NCI-H128 (cell line): Measurements from ENCODE around the gene ANG.
"Not testable (repeated sequence)": the region's sequence is repeated elsewhere in the genome, so short reads cannot be mapped to it uniquely, and the experiment has no call there.

Source experiments
- DNase-seq: peaks from one replicate; lab custom pipeline; 2025; ENCODE audit not compliant: unreplicated experiment; lab: John Stamatoyannopoulos, UW

The ANG gene

GRCh38 chr14:20688167-20688839 lies at the start of gene ANG:
Gene ANG, plus strand, starts transcription at chr14:20688764. Its CDS starts 4,801 bp downstream, at chr14:20693565.
- no peak for DNase-seq

DNA sequence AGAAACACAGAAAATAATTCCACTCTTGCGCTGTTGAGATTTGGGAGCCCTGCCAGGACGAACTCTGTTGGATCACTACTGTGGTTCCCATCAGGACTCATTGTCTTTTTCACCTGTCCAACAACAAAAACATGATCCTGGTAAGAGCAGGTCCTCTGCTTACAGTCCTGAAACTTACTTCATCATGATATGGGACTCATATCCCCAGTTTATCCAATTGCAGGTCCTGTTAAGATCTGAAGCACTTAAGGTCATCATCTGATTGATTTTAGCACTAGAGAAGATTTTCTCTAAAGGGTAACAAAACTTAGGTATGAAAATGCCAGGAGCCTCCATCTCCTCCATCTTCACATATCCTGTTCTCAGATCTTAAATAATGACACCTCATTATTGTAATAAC lies 47.0 kb upstream of the ANG start, which contains the start of gene OR6S1:
Gene OR6S1, minus strand, starts transcription at position 101 of the 400 bp plus-strand sequence. Its CDS starts 0 bp downstream, at position 101.
- DNase-seq: no peak

DNA sequence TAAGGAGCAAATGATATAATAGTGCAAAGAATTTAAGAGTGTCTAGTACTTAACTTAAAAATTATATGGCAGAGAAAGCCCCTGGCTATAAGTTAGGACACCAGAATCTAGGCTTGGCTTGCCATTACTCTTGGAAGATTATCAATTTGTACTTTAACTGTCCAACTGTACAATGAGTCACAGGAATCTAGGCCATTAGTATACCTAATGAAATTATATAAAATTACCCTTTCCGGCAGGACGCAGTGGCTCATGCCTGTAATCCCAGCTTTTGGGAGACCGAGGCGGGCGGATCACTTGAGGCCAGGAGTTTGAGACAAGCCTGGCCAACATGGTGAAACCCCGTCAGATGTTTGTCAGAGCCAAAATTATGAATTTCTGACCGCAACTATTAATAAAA lies 46.4 kb upstream of the ANG start:
- DNase-seq: no peak

- DNase-seq: not testable (repeated sequence)
These were observed 45.8 kb upstream of the ANG start for GRCh38 chr14:20642755-20643154.

DNA sequence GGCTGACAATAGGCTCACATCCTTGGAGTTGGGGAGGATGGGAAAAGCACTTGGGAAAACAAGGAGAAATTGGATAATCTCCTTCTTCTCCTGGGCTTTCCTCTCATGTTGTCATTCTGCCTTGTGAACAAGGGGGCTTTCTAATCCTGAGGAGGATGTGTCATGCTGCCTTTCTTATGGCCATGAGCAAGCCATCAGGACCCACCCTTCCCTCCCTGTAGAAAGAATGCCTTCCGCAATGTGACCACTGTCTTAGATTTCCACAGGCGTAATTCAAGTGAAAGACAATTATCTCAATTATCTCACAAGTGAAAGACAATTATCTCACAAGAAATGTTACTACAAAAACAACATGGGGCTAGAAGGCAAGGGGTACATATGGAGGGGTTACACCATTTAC lies 44.0 kb upstream of the ANG start:
- no peak for DNase-seq

- no peak for DNase-seq
These were observed 43.1 kb upstream of the ANG start for GRCh38 chr14:20645481-20645880.

DNA sequence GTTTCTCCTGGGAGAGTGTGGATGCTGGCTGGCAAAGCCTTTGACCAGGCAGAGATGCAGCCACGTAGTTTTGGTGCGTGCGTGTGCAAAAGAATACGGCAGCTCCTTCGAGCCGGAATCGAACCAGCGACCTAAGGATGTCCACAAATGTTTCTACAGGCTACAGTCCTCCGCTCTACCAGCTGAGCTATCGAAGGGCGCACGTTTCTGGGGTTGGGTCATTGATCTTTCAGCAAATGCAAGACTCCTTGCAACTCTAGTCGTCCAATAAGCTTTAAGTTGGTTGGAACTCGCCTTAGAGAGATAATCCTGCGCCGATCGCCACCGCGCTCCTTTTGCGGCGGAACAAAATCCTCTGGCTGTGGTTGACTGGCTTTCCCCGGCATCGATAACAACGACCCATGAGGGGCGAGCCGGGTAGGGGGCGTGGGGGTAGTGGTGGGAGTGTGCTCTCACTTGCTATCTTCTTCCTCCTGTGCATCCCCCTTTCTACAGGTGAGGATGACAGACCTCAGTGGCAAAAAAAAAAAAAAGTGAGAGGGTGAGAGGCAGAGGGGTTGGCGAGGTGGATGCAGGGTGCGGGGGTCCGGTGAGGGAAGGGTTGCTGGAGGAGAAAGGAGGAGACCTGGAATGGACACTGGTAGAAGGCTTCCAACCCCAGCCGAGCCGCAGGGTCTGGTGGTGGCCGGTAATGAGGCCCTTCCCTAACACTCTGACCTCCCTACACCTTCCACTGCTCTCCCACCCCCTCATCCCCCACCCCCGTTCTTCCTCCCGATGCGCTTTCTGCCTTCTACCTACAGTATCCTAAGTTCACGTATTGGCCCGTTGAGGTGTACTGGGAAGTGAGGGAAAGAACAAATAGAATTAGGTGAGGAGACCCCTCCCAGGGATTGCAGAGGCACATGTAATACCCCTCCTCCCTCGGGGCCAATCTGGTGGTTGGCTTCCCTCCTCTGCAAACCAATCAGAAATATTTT lies 35.3 kb upstream of the ANG start:
- DNase-seq: no peak

DNA sequence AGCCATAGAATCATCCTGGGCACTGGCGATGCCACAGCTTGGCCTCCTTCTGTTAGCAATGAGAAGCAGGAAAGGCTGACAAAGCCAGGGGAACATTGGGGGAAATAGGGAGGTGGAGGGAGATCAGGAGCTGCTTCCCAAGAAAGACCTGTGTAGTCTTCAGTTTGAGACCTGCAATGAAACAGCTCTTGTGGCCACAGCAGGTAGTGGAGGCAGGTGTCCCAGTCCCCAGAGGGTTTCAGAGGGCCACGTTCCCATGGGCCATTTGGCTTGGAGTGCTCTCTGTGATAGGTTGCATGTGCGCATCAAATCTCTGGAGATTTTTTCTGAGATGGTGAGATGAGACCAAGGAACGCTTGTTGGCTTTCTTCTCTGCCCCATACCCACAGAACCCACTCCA lies 32.7 kb upstream of the ANG start:
- no peak for DNase-seq

- no peak for DNase-seq
These were observed 32.3 kb upstream of the ANG start for GRCh38 chr14:20656274-20656673.

DNA sequence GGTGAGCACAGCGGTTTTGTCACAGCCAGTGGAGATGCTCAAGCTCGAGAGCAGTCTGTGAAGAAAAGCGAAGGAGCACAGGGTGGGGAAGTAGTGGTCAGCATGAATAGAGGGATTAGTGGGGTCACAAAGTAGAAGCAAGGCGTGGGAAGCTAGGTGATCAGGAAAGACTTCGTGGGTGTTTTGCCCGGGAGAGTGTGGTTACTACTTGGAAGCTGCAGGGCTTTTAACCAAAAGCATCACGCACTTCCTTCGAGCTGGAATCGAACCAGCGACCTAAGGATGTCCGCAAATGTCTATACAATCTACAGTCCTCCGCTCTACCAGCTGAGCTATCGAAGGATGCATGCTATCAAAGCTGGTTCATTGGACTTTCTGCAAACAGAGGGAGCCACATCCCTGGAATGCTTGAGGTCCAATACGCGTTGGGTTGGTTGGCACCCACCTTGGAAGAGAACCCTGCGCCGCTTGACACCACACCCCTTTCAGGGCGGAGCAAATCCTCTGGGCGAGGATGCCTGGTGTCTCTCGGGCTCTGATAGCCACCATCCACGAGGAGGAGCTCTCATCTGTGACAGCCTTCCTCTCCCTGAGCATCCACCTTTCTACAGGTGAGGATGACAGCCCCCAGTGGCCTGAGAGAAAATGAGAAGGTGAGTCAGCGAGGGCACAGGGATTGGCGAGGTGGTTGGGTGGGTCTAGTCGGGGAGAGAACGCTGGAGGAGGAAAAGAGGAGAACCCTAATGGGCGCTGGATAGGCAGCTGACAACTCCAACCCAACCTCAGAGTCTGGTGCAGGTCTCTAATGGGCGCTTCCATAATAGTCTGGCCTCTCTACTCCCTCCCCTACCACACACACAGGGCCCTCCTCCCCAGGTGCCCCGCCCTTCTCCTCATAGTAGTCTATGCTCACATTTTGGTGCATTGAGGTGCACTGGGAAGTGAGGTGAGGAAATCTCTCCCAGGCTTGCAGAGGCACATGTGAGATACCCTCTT lies 31.1 kb upstream of the ANG start:
- no peak for DNase-seq

DNA sequence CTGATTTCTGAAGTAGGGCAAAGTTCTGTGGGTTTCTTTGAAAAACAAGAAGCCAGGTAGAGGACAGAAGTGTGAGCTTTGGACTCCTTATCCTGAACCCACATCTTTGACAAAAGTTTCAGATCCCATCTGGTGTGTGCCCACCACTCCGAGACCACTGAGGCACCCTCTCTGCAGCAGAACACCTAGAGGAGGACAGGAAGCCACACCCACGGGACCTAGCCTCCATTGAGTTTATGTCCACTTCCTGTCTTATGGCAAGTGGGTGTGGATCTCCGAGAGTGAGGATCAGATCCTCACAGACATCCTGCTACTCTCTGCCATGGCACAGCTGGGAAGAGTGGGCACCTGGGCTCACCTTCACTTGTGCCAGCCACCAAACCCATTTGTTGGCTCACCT lies 30.3 kb upstream of the ANG start:
- no peak for DNase-seq

- DNase-seq: no peak
These were observed 29.2 kb upstream of the ANG start for GRCh38 chr14:20659336-20659735.

DNA sequence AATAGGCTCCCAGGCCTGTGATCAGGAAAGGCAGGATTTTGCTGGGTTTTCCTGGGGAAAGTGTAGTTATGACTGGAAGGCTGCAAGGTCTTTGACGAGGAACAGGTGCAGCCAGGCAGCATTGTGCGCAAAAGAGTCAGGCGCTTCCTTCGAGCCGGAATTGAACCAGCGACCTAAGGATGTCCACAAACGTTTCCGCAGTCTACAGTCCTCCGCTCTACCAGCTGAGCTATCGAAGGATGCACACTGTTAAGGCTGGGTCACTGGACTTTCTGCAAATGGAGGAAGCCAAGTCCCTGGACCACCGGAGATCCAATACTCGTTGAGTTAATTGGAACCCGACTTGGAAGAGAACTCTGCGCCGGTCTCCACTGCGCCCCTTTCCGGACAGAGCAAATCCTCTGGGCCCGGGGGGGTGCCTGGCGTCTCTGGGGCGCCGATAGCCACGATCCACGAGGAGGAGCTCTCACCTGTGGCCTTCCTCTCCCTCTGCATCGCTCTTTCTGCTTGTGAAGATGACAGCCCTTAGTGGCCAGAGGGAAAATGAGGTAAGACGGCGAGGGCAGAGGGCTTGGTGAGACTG lies 28.7 kb upstream of the ANG start:
- DNase-seq: no peak

GRCh38 chr14:20661197-20661596 lies 27.4 kb upstream of the ANG start:
- no peak for DNase-seq

- DNase-seq: no peak
These were observed 25.4 kb upstream of the ANG start for GRCh38 chr14:20662968-20663732.

DNA sequence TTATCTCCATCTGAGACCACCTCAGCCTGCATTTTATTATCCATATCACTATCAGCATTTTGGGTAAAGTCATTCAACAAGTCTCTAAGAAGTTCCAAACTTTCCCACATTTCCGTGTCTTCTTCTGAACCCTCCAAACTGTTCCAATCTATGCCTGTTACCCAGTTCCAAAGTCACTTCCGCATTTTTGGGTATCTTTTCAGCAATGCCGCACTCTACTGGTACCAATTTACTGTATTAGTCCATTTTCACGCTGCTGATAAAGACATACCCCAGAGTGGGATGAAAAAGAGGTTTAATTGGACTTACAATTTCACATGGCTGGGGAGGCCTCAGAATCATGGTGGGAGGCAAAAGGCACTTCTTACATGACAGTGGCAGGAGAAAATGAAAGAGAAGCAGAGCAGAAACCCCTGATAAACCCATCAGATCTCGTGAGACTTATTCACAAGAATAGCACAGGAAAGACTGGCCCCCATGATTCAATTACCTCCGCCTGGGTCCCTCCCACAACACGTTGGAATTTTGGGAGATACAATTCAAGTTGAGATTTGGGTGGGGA lies 22.1 kb upstream of the ANG start:
- DNase-seq: not testable (repeated sequence)

- DNase-seq: no peak
These were observed 20.6 kb upstream of the ANG start for GRCh38 chr14:20667957-20668356.

DNA sequence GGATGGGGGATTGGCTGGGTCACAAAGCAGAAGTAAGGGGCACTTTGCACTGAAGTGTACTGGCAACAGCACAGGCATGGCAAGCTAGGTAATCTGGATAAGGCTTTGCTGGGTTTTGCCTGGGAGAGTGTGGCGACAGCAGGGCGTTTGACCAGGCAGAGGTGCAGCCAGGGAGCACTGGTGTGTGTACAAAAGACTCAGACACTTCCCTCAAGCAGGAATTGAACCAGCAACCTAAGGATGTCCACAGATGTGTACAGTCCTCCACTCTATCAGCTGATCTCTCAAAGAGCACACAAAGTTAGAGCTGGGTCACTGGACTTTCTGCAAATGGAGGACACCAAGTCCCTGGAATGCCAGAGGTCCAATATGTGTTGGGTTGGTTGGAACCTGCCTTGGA lies 19.6 kb upstream of the ANG start:
- DNase-seq: no peak

DNA sequence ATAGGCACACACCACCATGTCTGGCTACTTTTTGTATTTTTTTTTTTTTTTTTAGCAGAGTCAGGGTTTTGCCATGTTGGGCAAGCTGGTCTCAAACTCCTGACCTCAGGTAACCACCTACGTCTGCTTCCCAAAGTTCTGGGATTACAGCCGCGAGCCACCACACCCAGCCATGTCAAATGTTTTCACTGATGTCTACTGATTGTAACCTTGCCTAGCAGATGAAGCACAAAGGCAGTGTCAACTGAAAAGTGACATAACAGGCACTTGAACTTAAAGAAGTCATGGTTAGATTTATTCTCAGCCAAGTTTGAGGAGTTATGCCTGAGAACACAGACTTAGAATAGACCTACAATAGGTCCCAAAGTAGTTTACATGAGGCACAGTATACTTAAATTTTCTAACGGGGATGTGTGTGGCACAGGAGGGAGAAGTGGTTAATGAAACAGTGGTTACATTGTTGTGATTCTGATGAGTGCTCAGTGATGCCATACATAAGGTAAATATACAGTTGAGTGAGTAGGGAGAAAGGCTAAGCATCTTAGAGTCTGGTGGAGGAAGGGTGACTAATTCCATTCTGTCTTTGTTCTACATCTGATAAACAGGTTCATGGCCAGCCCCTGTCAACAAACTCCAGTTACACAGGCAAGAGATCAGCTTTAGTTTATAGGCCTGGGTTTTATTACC lies 16.8 kb upstream of the ANG start:
- no peak for DNase-seq
